ENCODE data around the gene CCDC171. TPM values are rescaled to one million over a fixed set of nuclear protein-coding genes. Genes with fewer than 3 reads are reported as not detected.
"Not testable (repeated sequence)": the region's sequence is repeated elsewhere in the genome, so short reads cannot be mapped to it uniquely, and the experiment has no call there.

The CCDC171 gene
- total RNA-seq, 1 donor from 2014 or later: 1.6 TPM

- TF ChIP-seq CTCF (IDR thresholded peaks at IDR 0.05; ENCODE audit: insufficient read depth, low read length, severe bottlenecking): no peak
- H3K4me3 ChIP-seq (ENCODE audit: low read depth, low read length): no peak overlapping the region
- FAIRE-seq (no peak), DNase-seq (ENCODE audit: low read depth) (no peak)
- H3K27me3 ChIP-seq (ENCODE audit: control insufficient read depth, insufficient read depth, low read length): no peaks in the 10 kb centered on the region
- H3K36me3 ChIP-seq (ENCODE audit: control insufficient read depth, insufficient read depth, low read length): no peaks in the 10 kb centered on the region
Measured at GRCh38 chr9:15525958-15526357, 26.9 kb upstream of the CCDC171 start.

DNA sequence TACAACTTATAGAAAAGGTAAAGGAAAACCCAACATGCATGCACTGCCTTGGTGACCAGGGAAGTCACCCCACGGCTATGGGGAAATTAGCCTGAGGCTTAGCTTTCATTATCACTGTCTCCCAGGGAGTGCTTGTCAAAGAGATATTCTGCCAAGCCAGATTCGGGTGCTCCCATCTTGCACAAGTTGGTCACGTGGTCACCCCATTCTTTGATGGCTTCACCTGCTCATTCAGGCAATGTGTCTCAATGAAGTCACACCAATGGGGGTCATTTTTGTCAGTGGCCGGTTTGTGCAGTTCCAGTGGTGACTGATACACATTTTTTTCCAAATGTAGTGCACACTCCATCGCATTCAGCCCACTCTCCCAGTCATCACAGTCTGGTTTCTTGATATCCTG, 25.8 kb upstream of the CCDC171 start:
- DNase-seq (ENCODE audit: low read depth); H3K27me3 ChIP-seq (ENCODE audit: control insufficient read depth, insufficient read depth, low read length); H3K4me3 ChIP-seq (ENCODE audit: low read depth, low read length); H3K36me3 ChIP-seq (ENCODE audit: control insufficient read depth, insufficient read depth, low read length): not testable (repeated sequence)
- FAIRE-seq: peak; percentile 36

GRCh38 chr9:15529566-15530324, 23.1 kb upstream of the CCDC171 start:
- H3K4me3 ChIP-seq (ENCODE audit: low read depth, low read length): no peak overlapping the region
- TF ChIP-seq CTCF (IDR thresholded peaks at IDR 0.05; ENCODE audit: insufficient read depth, low read length, severe bottlenecking): no peak
- H3K36me3 ChIP-seq (ENCODE audit: control insufficient read depth, insufficient read depth, low read length): no peaks in the 10 kb centered on the region
- DNase-seq (ENCODE audit: low read depth): no peak
- no peaks in the 10 kb centered on the region for H3K27me3 ChIP-seq (ENCODE audit: control insufficient read depth, insufficient read depth, low read length)
- no peak for FAIRE-seq

- DNase-seq (ENCODE audit: low read depth): no peak
- no peak for TF ChIP-seq CTCF (IDR thresholded peaks at IDR 0.05; ENCODE audit: insufficient read depth, low read length, severe bottlenecking)
- Histone ChIP-seq H3K4me3 (ENCODE audit: low read depth, low read length) (no peak overlapping the region), H3K36me3 (ENCODE audit: control insufficient read depth, insufficient read depth, low read length) (no peaks in the 10 kb centered on the region), H3K27me3 (ENCODE audit: control insufficient read depth, insufficient read depth, low read length) (no peaks in the 10 kb centered on the region)
- FAIRE-seq: no peak
Measured at GRCh38 chr9:15531380-15531779, 21.5 kb upstream of the CCDC171 start.

GRCh38 chr9:15541872-15542271, 11.0 kb upstream of the CCDC171 start:
- Histone ChIP-seq H3K27me3 (ENCODE audit: control insufficient read depth, insufficient read depth, low read length) (no peaks in the 10 kb centered on the region), H3K36me3 (ENCODE audit: control insufficient read depth, insufficient read depth, low read length) (no peaks in the 10 kb centered on the region), H3K4me3 (ENCODE audit: low read depth, low read length) (no peak overlapping the region)
- no peak for FAIRE-seq
- no peak for TF ChIP-seq CTCF (IDR thresholded peaks at IDR 0.05; ENCODE audit: insufficient read depth, low read length, severe bottlenecking)
- DNase-seq (ENCODE audit: low read depth): no peak

- Histone ChIP-seq H3K27me3 (ENCODE audit: control insufficient read depth, insufficient read depth, low read length) (no peaks in the 10 kb centered on the region), H3K4me3 (ENCODE audit: low read depth, low read length) (no peak overlapping the region), H3K36me3 (ENCODE audit: control insufficient read depth, insufficient read depth, low read length) (no peaks in the 10 kb centered on the region)
- DNase-seq (ENCODE audit: low read depth): no peak
- no peak for FAIRE-seq
- TF ChIP-seq CTCF (IDR thresholded peaks at IDR 0.05; ENCODE audit: insufficient read depth, low read length, severe bottlenecking): no peak
Measured at GRCh38 chr9:15542624-15543023, 10.2 kb upstream of the CCDC171 start.
